ENCODE measurements around the gene CDK3. TPM values are rescaled to one million over a fixed set of nuclear protein-coding genes. Genes with fewer than 3 reads are reported as not detected.
A peak's percentile ranks its signal among the peaks of the same experiment; 100 is the strongest.

Gene CDK3
- total RNA-seq, 1 experiment from 2014 or later = 11.7 TPM

GRCh38 chr17:76032073-76032779, 31.6 kb downstream of the CDK3 start:
- no peaks in the 10 kb centered on the region for H3K9me3 ChIP-seq (ENCODE audit: control insufficient read depth, low read depth, low read length)
- no peak overlapping the region for H3K9ac ChIP-seq (ENCODE audit: extremely low read depth, insufficient read length, low read length)
- H2BK12ac ChIP-seq (ENCODE audit: insufficient read length, low read depth, low read length) = no peak overlapping the region
- Mint-ChIP-seq H3K4me1 (peaks cover 26 to 27% of the 10 kb centered on the region in 2 experiments), H3K27ac (no peak overlapping the region), H3K36me3 (ENCODE audit: insufficient read depth in 1 of 3, low read depth in 3 of 3) (peaks cover 0 to 2% (median 0%) of the 10 kb centered on the region in 3 experiments; a peak in 2 of 7 replicates), H3K27me3 (ENCODE audit: low read depth) (no peaks in the 10 kb centered on the region), H3K9me3 (no peaks in the 10 kb centered on the region; a peak in 1 of 5 replicates), H3K4me3 (no peak overlapping the region)
- H2BK5ac ChIP-seq (ENCODE audit: insufficient read length, low read length) = no peak overlapping the region
- no peaks in the 10 kb centered on the region for H3K23me2 ChIP-seq (ENCODE audit: insufficient read length, low read depth, low read length, poor library complexity, severe bottlenecking)
- no peak overlapping the region for H3T11ph ChIP-seq (ENCODE audit: low read length)
- H2AK5ac ChIP-seq (ENCODE audit: insufficient read length, low read length) = no peak overlapping the region
- no peak overlapping the region for H3K4me2 ChIP-seq (ENCODE audit: insufficient read depth, insufficient read length, low read length)
- no peak overlapping the region for H4K8ac ChIP-seq (replicated peaks; ENCODE audit: insufficient read length, low read depth, low read length)
- TF ChIP-seq CTCF (conservative IDR thresholded peaks at IDR 0.05) = peak; percentile 12; the same call in 1 of the 3 replicates
- H3K56ac ChIP-seq (ENCODE audit: insufficient read length, low read depth, low read length) = no peak overlapping the region
- H3K79me1 ChIP-seq (ENCODE audit: insufficient read depth, low read depth, low read length, poor library complexity, severe bottlenecking) = no peaks in the 10 kb centered on the region
- no peak overlapping the region for H2BK120ac ChIP-seq (ENCODE audit: low read depth, low read length, poor library complexity, severe bottlenecking)
- no peak overlapping the region for H2BK20ac ChIP-seq (ENCODE audit: low read depth, low read length, poor library complexity, severe bottlenecking)
- H4K5ac ChIP-seq (ENCODE audit: insufficient read length, low read depth, low read length) = no peak overlapping the region
- H2AFZ ChIP-seq (ENCODE audit: low read length) = no peak overlapping the region
- no CpG with 5 or more reads among the region's 20 CpGs for WGBS (ENCODE audit: extremely low coverage, insufficient read length, low lambda C conversion rate)
- H3K4me1 ChIP-seq (ENCODE audit: insufficient read depth, low read length) = peaks cover 2% of the 10 kb centered on the region; the same call in 1 of the 2 replicates
- H3K27ac ChIP-seq (ENCODE audit: insufficient read length, low read depth, low read length) = no peak overlapping the region
- H4K20me1 ChIP-seq (ENCODE audit: control insufficient read depth, insufficient read depth, insufficient read length) = no peaks in the 10 kb centered on the region
- no peaks in the 10 kb centered on the region for H3K79me2 ChIP-seq (ENCODE audit: insufficient read depth, low read length)
- no peak overlapping the region for H2BK15ac ChIP-seq (ENCODE audit: low read depth, low read length)
- no peak overlapping the region for H3K4ac ChIP-seq (ENCODE audit: low read depth, low read length)
- no peaks in the 10 kb centered on the region for H3K27me3 ChIP-seq (ENCODE audit: insufficient read depth, low read length)
- no peak overlapping the region for H3K23ac ChIP-seq (ENCODE audit: insufficient read length, low read depth, low read length)
- no peak for DNase-seq
- H3K18ac ChIP-seq (ENCODE audit: insufficient read length, low read depth, low read length) = no peak overlapping the region
- H3K14ac ChIP-seq (ENCODE audit: insufficient read depth, low read length) = no peak overlapping the region
- no peak overlapping the region for H4K91ac ChIP-seq (ENCODE audit: insufficient read length, low read depth, low read length)

Measured in H9 (cell line).